HepG2 (cell line): ENCODE results near the gene TMEM95. TPM values are rescaled to one million over a fixed set of nuclear protein-coding genes. Genes with fewer than 3 reads are reported as not detected.

ENCODE experiments used
- GATAD2A ChIP-seq: IDR thresholded peaks from 2 replicates; pipeline ENCODE4 v1.6.1; 2016
- HIVEP1 ChIP-seq: sonication (generic); formaldehyde crosslinking; IDR thresholded peaks from 2 replicates; pipeline ENCODE4 v1.4.0; 2020; ENCODE audit warnings: mild to moderate bottlenecking, missing genetic modification reagents
- KDM3A ChIP-seq: IDR thresholded peaks from 2 replicates; pipeline ENCODE4 v1.6.1; 2018; ENCODE audit warnings: low read depth, missing compliant biosample characterization
- NCOA2 ChIP-seq: sonication (generic); formaldehyde crosslinking; IDR thresholded peaks from 2 replicates; pipeline ENCODE4 v1.8.0; 2022; ENCODE audit warnings: inconsistent platforms
- NFYB ChIP-seq: sonication (generic); formaldehyde crosslinking; IDR thresholded peaks from 2 replicates; pipeline ENCODE4 v1.4.0; 2020; ENCODE audit warnings: missing genetic modification reagents
- NFYC ChIP-seq: IDR thresholded peaks from 2 replicates; pipeline ENCODE4 v1.6.1; 2016; ENCODE audit warnings: missing genetic modification reagents, missing compliant biosample characterization
- NONO ChIP-seq, 2 experiments: fragments of 450-650 bp in 1 of 2; sonication (generic) in 1 of 2; formaldehyde crosslinking in 1 of 2; IDR thresholded peaks in 1 of 2; conservative IDR thresholded peaks in 1 of 2; 2 replicates each; pipeline versions ENCODE4 v1.6.1 to v1.8.0; 2017 to 2022; ENCODE audit warnings: mild to moderate bottlenecking in 1 of 2, missing genetic modification reagents in 1 of 2, moderate library complexity in 1 of 2
- TEAD2 ChIP-seq: sonication (generic); formaldehyde crosslinking; IDR thresholded peaks from 2 replicates; pipeline ENCODE4 v1.9.0; 2021; ENCODE audit warnings: missing genetic modification reagents
- ZBTB7A ChIP-seq: sonication (generic); formaldehyde crosslinking; IDR thresholded peaks from 2 replicates; pipeline ENCODE4 v1.8.0; 2022; ENCODE audit warnings: mild to moderate bottlenecking, missing genetic modification reagents
- ZNF30 ChIP-seq: sonication (generic); formaldehyde crosslinking; IDR thresholded peaks from 2 replicates; pipeline ENCODE4 v1.5.0; 2020; ENCODE audit warnings: mild to moderate bottlenecking, missing genetic modification reagents
- ZNF451 ChIP-seq: sonication (generic); formaldehyde crosslinking; IDR thresholded peaks from 2 replicates; pipeline ENCODE4 v1.5.0; 2020; ENCODE audit warnings: mild to moderate bottlenecking, missing genetic modification reagents
- ZNF468 ChIP-seq: sonication (generic); formaldehyde crosslinking; IDR thresholded peaks from 2 replicates; pipeline ENCODE4 v1.8.0; 2022; ENCODE audit warnings: mild to moderate bottlenecking, moderate library complexity, missing genetic modification reagents
- ZNF562 ChIP-seq: sonication (generic); formaldehyde crosslinking; IDR thresholded peaks from 2 replicates; pipeline ENCODE4 v1.8.0; 2022; ENCODE audit warnings: missing genetic modification reagents, borderline replicate concordance
- ZNF572 ChIP-seq: sonication (generic); formaldehyde crosslinking; IDR thresholded peaks from 2 replicates; pipeline ENCODE4 v1.5.1; 2020; ENCODE audit warnings: mild to moderate bottlenecking, missing genetic modification reagents
- ZNF672 ChIP-seq: sonication (generic); formaldehyde crosslinking; IDR thresholded peaks from 2 replicates; pipeline ENCODE4 v1.8.1; 2022; ENCODE audit warnings: missing genetic modification reagents
- polyA plus RNA-seq, 8 experiments: library from polyadenylated mRNA; depleted of rRNA in 3 of 8; stranded (reverse) in 7 of 8; unstranded in 1 of 8; fragments of >200 nt; fragmentation: Illumina TruSeq in 4 of 8; extraction: Trizol in 4 of 8; gene quantifications; 2 replicates each; pipeline versions ENCODE4 v1.2.1 to v1.2.3, GENCODE V29; 2011 to 2016; ENCODE audit warnings: low read depth in 4 of 8, missing spikeins in 1 of 8, mixed read lengths in 1 of 8; ENCODE audit not compliant: insufficient read depth in 1 of 8
- total RNA-seq, 5 experiments: library from RNA; depleted of rRNA; stranded (reverse); fragments of >200 nt; fragmentation: Illumina TruSeq; extraction: Trizol; gene quantifications; 2 replicates each; pipeline ENCODE4 v1.2.3, GENCODE V29; 2016; ENCODE audit warnings: low read depth in 1 of 5
- TF ChIP-seq, protein P1 (sequence below), 2 experiments: sonication (generic) in 1 of 2; formaldehyde crosslinking in 1 of 2; IDR thresholded peaks; 2 replicates each; pipeline versions ENCODE4 v1.4.0 to v1.6.1; 2018 to 2020; ENCODE audit warnings: missing genetic modification reagents in 2 of 2, borderline replicate concordance in 1 of 2, low read depth in 1 of 2, mild to moderate bottlenecking in 1 of 2, missing biosample characterization in 1 of 2
- TF ChIP-seq, protein P2 (sequence below): sonication (generic); formaldehyde crosslinking; IDR thresholded peaks from 2 replicates; pipeline ENCODE4 v1.9.0; 2021; ENCODE audit warnings: missing genetic modification reagents, borderline replicate concordance
- TF ChIP-seq, protein P3 (sequence below): sonication (generic); formaldehyde crosslinking; IDR thresholded peaks from 2 replicates; pipeline ENCODE4 v1.5.0; 2020; ENCODE audit warnings: missing genetic modification reagents, mild to moderate bottlenecking, borderline replicate concordance
- TF ChIP-seq, protein P4 (sequence below): sonication (generic); formaldehyde crosslinking; IDR thresholded peaks from 2 replicates; pipeline ENCODE4 v1.5.0; 2020; ENCODE audit warnings: missing genetic modification reagents
- TF ChIP-seq, protein P5 (sequence below): sonication (generic); formaldehyde crosslinking; IDR thresholded peaks from 2 replicates; pipeline ENCODE4 v1.5.1; 2020; ENCODE audit warnings: missing genetic modification reagents, mild to moderate bottlenecking, borderline replicate concordance
- TF ChIP-seq, protein P6 (sequence below): sonication (generic); formaldehyde crosslinking; IDR thresholded peaks from 2 replicates; pipeline ENCODE4 v1.4.0; 2020; ENCODE audit warnings: missing genetic modification reagents

TMEM95 gene
- total and polyA plus RNA-seq, 2 of the 13 experiments (the other 11 are each of a cell fraction or from before 2014, with no cell fraction given): not detected

DNA sequence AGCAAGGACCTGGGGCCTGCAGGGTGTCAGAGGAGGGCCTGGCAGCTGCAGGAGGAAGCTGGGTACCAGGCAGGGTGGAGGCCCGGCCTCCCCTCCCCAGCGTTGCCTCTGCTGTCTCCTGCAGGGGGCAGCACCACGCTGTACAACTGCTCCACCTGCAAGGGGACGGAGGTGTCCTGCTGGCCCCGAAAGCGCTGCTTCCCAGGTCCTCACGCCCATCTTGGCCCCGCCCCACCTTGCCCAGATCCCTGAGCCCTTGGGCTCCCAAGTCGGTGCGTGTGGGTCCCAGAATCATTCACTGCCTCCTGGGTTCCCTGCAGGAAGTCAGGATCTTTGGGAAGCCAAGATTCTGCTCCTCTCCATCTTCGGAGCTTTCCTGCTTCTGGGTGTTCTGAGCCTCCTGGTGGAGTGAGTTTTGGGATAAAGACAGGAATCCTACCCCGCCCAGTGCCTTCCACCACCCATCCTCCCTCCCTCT is 1.2 kb downstream of the TMEM95 start (continued):
- TF ChIP-seq NCOA2 (peak; percentile 19; the same call in 1 of the 2 replicates), ZNF672 (CRISPR knock-in tag) (no peak), NFYC (no peak), ZBTB7A (no peak; the same call in 1 of the 2 replicates), NFYB (CRISPR knock-in tag) (no peak), ZNF468 (no peak), TEAD2 (CRISPR knock-in tag) (no peak), KDM3A (CRISPR knock-in tag) (0 out of 2 replicates have a peak, but pooled peaks have one; percentile 41), ZNF451 (no peak), NONO (IDR thresholded peaks at IDR 0.05) (no peak), NONO (CRISPR knock-in tag; conservative IDR thresholded peaks at IDR 0.05) (no peak), ZNF30 (CRISPR knock-in tag) (no peak), ZNF572 (CRISPR knock-in tag) (peak; percentile 57; the same call in 1 of the 2 replicates), ZNF562 (CRISPR knock-in tag) (no peak), HIVEP1 (CRISPR knock-in tag) (no peak), GATAD2A (peak; percentile 33; the same call in 1 of the 2 replicates)
- TF ChIP-seq, protein P1, sequence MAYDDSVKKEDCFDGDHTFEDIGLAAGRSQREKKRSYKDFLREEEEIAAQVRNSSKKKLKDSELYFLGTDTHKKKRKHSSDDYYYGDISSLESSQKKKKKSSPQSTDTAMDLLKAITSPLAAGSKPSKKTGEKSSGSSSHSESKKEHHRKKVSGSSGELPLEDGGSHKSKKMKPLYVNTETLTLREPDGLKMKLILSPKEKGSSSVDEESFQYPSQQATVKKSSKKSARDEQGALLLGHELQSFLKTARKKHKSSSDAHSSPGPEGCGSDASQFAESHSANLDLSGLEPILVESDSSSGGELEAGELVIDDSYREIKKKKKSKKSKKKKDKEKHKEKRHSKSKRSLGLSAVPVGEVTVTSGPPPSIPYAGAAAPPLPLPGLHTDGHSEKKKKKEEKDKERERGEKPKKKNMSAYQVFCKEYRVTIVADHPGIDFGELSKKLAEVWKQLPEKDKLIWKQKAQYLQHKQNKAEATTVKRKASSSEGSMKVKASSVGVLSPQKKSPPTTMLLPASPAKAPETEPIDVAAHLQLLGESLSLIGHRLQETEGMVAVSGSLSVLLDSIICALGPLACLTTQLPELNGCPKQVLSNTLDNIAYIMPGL (CRISPR knock-in tag; IDR thresholded peaks at IDR 0.05; ENCODE audit: borderline replicate concordance in 1 of 2, low read depth in 1 of 2): peak; percentile 48 to 79; a peak in 3 of 4 replicates
- TF ChIP-seq, protein P2, sequence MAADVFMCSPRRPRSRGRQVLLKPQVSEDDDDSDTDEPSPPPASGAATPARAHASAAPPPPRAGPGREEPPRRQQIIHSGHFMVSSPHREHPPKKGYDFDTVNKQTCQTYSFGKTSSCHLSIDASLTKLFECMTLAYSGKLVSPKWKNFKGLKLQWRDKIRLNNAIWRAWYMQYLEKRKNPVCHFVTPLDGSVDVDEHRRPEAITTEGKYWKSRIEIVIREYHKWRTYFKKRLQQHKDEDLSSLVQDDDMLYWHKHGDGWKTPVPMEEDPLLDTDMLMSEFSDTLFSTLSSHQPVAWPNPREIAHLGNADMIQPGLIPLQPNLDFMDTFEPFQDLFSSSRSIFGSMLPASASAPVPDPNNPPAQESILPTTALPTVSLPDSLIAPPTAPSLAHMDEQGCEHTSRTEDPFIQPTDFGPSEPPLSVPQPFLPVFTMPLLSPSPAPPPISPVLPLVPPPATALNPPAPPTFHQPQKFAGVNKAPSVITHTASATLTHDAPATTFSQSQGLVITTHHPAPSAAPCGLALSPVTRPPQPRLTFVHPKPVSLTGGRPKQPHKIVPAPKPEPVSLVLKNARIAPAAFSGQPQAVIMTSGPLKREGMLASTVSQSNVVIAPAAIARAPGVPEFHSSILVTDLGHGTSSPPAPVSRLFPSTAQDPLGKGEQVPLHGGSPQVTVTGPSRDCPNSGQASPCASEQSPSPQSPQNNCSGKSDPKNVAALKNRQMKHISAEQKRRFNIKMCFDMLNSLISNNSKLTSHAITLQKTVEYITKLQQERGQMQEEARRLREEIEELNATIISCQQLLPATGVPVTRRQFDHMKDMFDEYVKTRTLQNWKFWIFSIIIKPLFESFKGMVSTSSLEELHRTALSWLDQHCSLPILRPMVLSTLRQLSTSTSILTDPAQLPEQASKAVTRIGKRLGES: no peak
- TF ChIP-seq, protein P3, sequence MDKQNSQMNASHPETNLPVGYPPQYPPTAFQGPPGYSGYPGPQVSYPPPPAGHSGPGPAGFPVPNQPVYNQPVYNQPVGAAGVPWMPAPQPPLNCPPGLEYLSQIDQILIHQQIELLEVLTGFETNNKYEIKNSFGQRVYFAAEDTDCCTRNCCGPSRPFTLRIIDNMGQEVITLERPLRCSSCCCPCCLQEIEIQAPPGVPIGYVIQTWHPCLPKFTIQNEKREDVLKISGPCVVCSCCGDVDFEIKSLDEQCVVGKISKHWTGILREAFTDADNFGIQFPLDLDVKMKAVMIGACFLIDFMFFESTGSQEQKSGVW (CRISPR knock-in tag): no peak
- TF ChIP-seq, protein P4, sequence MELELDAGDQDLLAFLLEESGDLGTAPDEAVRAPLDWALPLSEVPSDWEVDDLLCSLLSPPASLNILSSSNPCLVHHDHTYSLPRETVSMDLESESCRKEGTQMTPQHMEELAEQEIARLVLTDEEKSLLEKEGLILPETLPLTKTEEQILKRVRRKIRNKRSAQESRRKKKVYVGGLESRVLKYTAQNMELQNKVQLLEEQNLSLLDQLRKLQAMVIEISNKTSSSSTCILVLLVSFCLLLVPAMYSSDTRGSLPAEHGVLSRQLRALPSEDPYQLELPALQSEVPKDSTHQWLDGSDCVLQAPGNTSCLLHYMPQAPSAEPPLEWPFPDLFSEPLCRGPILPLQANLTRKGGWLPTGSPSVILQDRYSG (CRISPR knock-in tag): no peak
- TF ChIP-seq, protein P5, sequence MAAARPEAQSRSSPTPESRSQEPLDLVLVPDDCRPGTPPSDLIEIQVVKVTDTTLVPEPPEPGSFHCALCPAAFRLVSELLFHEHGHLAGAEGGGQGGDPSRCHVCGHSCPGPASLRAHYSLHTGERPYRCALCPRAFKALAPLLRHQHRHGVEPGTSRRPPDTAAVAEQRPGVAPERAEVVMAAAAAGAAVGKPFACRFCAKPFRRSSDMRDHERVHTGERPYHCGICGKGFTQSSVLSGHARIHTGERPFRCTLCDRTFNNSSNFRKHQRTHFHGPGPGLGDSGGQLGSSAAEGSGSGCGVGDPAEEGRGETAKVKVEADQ (CRISPR knock-in tag): no peak
- TF ChIP-seq, protein P6, sequence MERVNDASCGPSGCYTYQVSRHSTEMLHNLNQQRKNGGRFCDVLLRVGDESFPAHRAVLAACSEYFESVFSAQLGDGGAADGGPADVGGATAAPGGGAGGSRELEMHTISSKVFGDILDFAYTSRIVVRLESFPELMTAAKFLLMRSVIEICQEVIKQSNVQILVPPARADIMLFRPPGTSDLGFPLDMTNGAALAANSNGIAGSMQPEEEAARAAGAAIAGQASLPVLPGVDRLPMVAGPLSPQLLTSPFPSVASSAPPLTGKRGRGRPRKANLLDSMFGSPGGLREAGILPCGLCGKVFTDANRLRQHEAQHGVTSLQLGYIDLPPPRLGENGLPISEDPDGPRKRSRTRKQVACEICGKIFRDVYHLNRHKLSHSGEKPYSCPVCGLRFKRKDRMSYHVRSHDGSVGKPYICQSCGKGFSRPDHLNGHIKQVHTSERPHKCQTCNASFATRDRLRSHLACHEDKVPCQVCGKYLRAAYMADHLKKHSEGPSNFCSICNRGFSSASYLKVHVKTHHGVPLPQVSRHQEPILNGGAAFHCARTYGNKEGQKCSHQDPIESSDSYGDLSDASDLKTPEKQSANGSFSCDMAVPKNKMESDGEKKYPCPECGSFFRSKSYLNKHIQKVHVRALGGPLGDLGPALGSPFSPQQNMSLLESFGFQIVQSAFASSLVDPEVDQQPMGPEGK (CRISPR knock-in tag): peak; percentile 80
